Gastrocnemius medialis (tissue), 4 donors: ENCODE data around the gene DHRS1. TPM values are rescaled to one million over a fixed set of nuclear protein-coding genes. Genes with fewer than 3 reads are reported as not detected.

Experiments used
- ATAC-seq, 2 donors: fragments of 150-250 bp; one replicate each; pipeline ENCODE4 v1.9.1; 2016
- DNase-seq, 2 donors: peaks; one replicate each; pipeline ENCODE4 v3.0.0-alpha.2; 2019
- H3K27ac ChIP-seq, 4 donors: fragments of 200-600 bp; sonication (generic); 1 replicate in 1 of 4; 2 replicates in 3 of 4; pipeline ENCODE4 v1.5.1; 2016 to 2018; ENCODE audit warnings: mild to moderate bottlenecking in 2 of 4, moderate library complexity in 1 of 4
- H3K27me3 ChIP-seq, 3 donors: fragments of 200-600 bp; sonication (generic) in 2 of 3; 1 replicate in 1 of 3; 2 replicates in 2 of 3; pipeline versions ENCODE4 v1.5.1 to v1.6.0; 2016 to 2019; ENCODE audit warnings: mild to moderate bottlenecking in 1 of 3, moderate library complexity in 1 of 3
- H3K36me3 ChIP-seq, 2 donors: fragments of 200-600 bp; sonication (generic) in 1 of 2; one replicate each; pipeline ENCODE4 v1.5.1; 2017 to 2018
- H3K4me1 ChIP-seq, 2 donors: fragments of 200-600 bp; sonication (generic) in 1 of 2; one replicate each; pipeline ENCODE4 v1.5.1; 2016 to 2017; ENCODE audit warnings: mild to moderate bottlenecking in 2 of 2
- H3K4me3 ChIP-seq, 4 donors: fragments of 200-600 bp; sonication (generic) in 3 of 4; 1 replicate in 1 of 4; 2 replicates in 3 of 4; pipeline ENCODE4 v1.5.1; 2016 to 2019; ENCODE audit warnings: mild to moderate bottlenecking in 2 of 4
- H3K9me3 ChIP-seq, 3 donors: fragments of 200-600 bp; sonication (generic) in 2 of 3; 1 replicate in 1 of 3; 2 replicates in 2 of 3; pipeline ENCODE4 v1.5.1; 2016 to 2019
- POLR2A ChIP-seq, 2 donors: fragments of 450-650 bp; IDR thresholded peaks; one replicate each; pipeline ENCODE4 v1.6.1; 2017; ENCODE audit warnings: antibody characterized with exemption in 2 of 2, mild to moderate bottlenecking in 2 of 2, moderate library complexity in 2 of 2
- in situ Hi-C, 4 donors: fragments of 200-750 bp; cut with MboI; loops; one replicate each; pipeline versions ENCODE4 v1.15.0 to v1.8.0; 2017; ENCODE audit warnings: low sequenced_read_pairs in 4 of 4
- intact Hi-C: fragments of 100-400 bp; cut with DNase I; formaldehyde crosslinking; loops from one replicate; pipeline ENCODE4 v1.15.1; 2023; ENCODE audit warnings: low total_unique reads
- total RNA-seq, 4 donors: library from RNA; depleted of rRNA; stranded (reverse); fragments of >200 nt; gene quantifications; one replicate each; pipeline versions ENCODE4 v1.1.0 to v1.2.3, GENCODE V29; 2016
- TF ChIP-seq, protein P1 (sequence below), 5 experiments: fragments of 450-650 bp in 3 of 5; fragments of 200-600 bp in 2 of 5; sonication (generic) in 2 of 5; IDR thresholded peaks in 4 of 5; conservative IDR thresholded peaks in 1 of 5; 1 replicate in 4 of 5; 2 replicates in 1 of 5; pipeline ENCODE4 v1.5.1; 2016 to 2019; ENCODE audit warnings: antibody characterized with exemption in 5 of 5, mild to moderate bottlenecking in 3 of 5, moderate library complexity in 3 of 5

Gene DHRS1
- total RNA-seq, 4 donors from 2014 or later = 1.9 to 12.2 (median 8.2) TPM

DNA sequence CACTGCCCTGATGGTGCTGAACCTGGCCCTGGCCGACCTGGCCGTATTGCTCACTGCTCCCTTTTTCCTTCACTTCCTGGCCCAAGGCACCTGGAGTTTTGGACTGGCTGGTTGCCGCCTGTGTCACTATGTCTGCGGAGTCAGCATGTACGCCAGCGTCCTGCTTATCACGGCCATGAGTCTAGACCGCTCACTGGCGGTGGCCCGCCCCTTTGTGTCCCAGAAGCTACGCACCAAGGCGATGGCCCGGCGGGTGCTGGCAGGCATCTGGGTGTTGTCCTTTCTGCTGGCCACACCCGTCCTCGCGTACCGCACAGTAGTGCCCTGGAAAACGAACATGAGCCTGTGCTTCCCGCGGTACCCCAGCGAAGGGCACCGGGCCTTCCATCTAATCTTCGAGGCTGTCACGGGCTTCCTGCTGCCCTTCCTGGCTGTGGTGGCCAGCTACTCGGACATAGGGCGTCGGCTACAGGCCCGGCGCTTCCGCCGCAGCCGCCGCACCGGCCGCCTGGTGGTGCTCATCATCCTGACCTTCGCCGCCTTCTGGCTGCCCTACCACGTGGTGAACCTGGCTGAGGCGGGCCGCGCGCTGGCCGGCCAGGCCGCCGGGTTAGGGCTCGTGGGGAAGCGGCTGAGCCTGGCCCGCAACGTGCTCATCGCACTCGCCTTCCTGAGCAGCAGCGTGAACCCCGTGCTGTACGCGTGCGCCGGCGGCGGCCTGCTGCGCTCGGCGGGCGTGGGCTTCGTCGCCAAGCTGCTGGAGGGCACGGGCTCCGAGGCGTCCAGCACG, 16.4 kb upstream of the DHRS1 start:
- Histone ChIP-seq H3K27me3 (peaks cover 11 to 31% (median 20%) of the 10 kb centered on the region in 3 donors), H3K36me3 (no peaks in the 10 kb centered on the region), H3K9me3 (no peaks in the 10 kb centered on the region), H3K4me3 (peak overlapping the region in 2 of 4 donors; percentile 18 to 22), H3K27ac (peak overlapping the region in 3 of 4 donors; percentile 49 to 74 (median 53)), H3K4me1 (peaks cover 0 to 9% of the 10 kb centered on the region in 2 donors)
- ATAC-seq (peak; percentile 17 to 56), DNase-seq (peak in 1 of 2 donors; percentile 31)
- in situ Hi-C loops (no loop called here), intact Hi-C loops (no loop called here)
- TF ChIP-seq, protein P1, sequence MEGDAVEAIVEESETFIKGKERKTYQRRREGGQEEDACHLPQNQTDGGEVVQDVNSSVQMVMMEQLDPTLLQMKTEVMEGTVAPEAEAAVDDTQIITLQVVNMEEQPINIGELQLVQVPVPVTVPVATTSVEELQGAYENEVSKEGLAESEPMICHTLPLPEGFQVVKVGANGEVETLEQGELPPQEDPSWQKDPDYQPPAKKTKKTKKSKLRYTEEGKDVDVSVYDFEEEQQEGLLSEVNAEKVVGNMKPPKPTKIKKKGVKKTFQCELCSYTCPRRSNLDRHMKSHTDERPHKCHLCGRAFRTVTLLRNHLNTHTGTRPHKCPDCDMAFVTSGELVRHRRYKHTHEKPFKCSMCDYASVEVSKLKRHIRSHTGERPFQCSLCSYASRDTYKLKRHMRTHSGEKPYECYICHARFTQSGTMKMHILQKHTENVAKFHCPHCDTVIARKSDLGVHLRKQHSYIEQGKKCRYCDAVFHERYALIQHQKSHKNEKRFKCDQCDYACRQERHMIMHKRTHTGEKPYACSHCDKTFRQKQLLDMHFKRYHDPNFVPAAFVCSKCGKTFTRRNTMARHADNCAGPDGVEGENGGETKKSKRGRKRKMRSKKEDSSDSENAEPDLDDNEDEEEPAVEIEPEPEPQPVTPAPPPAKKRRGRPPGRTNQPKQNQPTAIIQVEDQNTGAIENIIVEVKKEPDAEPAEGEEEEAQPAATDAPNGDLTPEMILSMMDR (IDR thresholded peaks at IDR 0.05 in 4 of 5, conservative IDR thresholded peaks at IDR 0.05 in 1 of 5) = peak in 4 of 5 experiments; percentile 16 to 46 (median 27)
- TF ChIP-seq POLR2A (IDR thresholded peaks at IDR 0.05) = no peak

- ATAC-seq (no peak), DNase-seq (no peak)
- H3K4me3 ChIP-seq = peak overlapping the region in 1 of 4 donors; percentile 18
- intact Hi-C loops = no loop called here
- no peaks in the 10 kb centered on the region for H3K36me3 ChIP-seq
- in situ Hi-C loops = no loop called here
- H3K4me1 ChIP-seq = peaks cover 3 to 13% of the 10 kb centered on the region in 2 donors
- no peaks in the 10 kb centered on the region for H3K9me3 ChIP-seq
- H3K27me3 ChIP-seq = peaks cover 11 to 31% (median 20%) of the 10 kb centered on the region in 3 donors
- H3K27ac ChIP-seq = peak overlapping the region in 3 of 4 donors; percentile 49 to 74 (median 53)
- TF ChIP-seq POLR2A (IDR thresholded peaks at IDR 0.05) = no peak
- TF ChIP-seq, protein P1 (IDR thresholded peaks at IDR 0.05 in 4 of 5, conservative IDR thresholded peaks at IDR 0.05 in 1 of 5) = no peak
Observed at GRCh38 chr14:24315243-24315806, 15.7 kb upstream of the DHRS1 start.

DNA sequence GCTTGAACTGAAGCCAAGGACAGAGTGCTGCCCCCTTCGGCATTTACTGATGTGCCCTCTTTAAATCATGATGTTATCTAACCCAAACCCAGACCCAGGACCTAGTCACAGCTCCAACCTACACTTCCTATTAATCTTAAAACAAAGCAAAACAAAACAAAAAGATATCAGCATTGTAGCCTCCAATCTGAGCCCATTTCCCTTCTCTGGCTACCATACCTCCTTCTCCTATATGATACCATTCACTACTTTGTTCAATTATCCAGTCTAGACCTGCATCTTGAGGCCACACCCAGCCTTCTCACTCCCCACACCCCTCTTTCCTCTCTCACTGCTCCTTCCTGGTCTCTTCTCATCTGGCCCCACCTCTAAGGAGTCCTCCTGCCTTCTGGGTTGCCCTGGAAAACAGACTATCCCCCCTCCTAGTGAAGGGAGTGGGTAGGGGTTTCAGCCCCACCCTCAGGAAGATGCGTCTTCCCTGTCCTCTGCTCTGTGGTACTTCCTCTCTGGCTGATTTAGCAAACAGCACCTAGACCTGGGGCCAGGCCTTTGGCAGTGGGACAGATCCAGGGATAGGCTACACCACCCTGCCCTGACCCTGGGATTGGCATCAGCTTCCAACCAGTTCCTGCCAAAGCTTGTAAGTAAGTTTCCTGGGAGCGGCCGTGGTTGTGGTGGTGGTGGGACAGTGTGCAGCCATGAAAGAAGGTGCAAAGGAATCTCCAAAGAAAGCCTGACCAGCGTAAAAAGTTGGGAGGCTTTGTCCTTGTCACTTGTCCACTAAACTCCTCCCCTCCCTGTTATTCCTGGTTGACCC, 15.0 kb upstream of the DHRS1 start:
- Histone ChIP-seq H3K9me3 (no peaks in the 10 kb centered on the region), H3K4me1 (peaks cover 11 to 18% of the 10 kb centered on the region in 2 donors), H3K27me3 (peaks cover 11 to 31% (median 20%) of the 10 kb centered on the region in 3 donors), H3K4me3 (no peak overlapping the region), H3K27ac (peak overlapping the region in 2 of 4 donors; percentile 53 to 74), H3K36me3 (no peaks in the 10 kb centered on the region)
- TF ChIP-seq, protein P1 (IDR thresholded peaks at IDR 0.05 in 4 of 5, conservative IDR thresholded peaks at IDR 0.05 in 1 of 5) = no peak
- no peak for TF ChIP-seq POLR2A (IDR thresholded peaks at IDR 0.05)
- ATAC-seq = no peak
- intact Hi-C loops (loop anchor here (5.0 kb wide), 1 partner anchor 123 kb away; no protein-coding TSS in a partner anchor), in situ Hi-C loops (no loop called here)
- no peak for DNase-seq

DNA sequence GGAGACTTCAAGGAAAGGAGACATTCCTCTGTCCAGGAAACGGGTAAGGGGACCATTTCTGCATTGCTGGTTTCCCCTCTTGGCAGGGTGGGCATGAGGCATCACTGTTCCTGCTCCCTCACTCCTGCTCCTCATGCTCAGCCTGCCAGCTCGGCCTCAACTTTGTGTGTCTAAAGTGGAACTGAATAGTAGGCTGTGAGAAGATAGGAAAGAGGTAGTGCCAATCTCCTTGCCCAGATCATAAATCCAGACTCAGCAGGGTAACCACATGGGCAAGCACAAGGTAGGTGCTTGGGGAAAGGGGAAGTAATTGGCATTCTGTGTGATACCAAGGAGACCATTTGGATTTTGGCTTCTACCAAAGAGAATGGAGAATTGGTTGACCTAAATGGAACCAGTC, 14.3 kb upstream of the DHRS1 start:
- H3K36me3 ChIP-seq = no peaks in the 10 kb centered on the region
- H3K4me3 ChIP-seq = no peak overlapping the region
- peaks cover 12 to 18% of the 10 kb centered on the region in 2 donors for H3K4me1 ChIP-seq
- DNase-seq = no peak
- H3K27ac ChIP-seq = peak overlapping the region in 2 of 4 donors; percentile 24 to 74
- TF ChIP-seq POLR2A (IDR thresholded peaks at IDR 0.05) = no peak
- TF ChIP-seq, protein P1 (IDR thresholded peaks at IDR 0.05 in 4 of 5, conservative IDR thresholded peaks at IDR 0.05 in 1 of 5) = no peak
- no peak for ATAC-seq
- no peaks in the 10 kb centered on the region for H3K9me3 ChIP-seq
- in situ Hi-C loops = no loop called here
- intact Hi-C loops = loop anchor here (5.0 kb wide), 1 partner anchor 123 kb away; no protein-coding TSS in a partner anchor
- peaks cover 7 to 25% (median 17%) of the 10 kb centered on the region in 3 donors for H3K27me3 ChIP-seq
